Cardiac muscle cell (in vitro differentiated cells and primary cell): ENCODE data around the gene C17orf75. TPM values are rescaled to one million over a fixed set of nuclear protein-coding genes. Genes with fewer than 3 reads are reported as not detected.

ENCODE experiments used
- DNase-seq, 2 donors: peaks; one replicate each; pipeline versions ENCODE4 v3.0.0 to v3.0.0-alpha.2; 2010 to 2017; ENCODE audit warnings: low read depth in 1 of 2, low spot score in 1 of 2
- H3K27ac ChIP-seq: fragments of 200-600 bp; sonication (generic); 2 replicates; pipeline ENCODE4 v1.5.1; 2016
- H3K27me3 ChIP-seq: fragments of 200-600 bp; sonication (generic); 2 replicates; pipeline ENCODE4 v1.6.0; 2016; ENCODE audit warnings: control low read depth
- H3K36me3 ChIP-seq: fragments of 200-600 bp; sonication (generic); 2 replicates; pipeline ENCODE4 v1.5.1; 2016; ENCODE audit warnings: control low read depth
- H3K4me1 ChIP-seq: fragments of 200-600 bp; sonication (generic); 2 replicates; pipeline ENCODE4 v1.8.1; 2017; ENCODE audit warnings: low read depth, mild to moderate bottlenecking, mixed run types
- H3K4me3 ChIP-seq: fragments of 200-600 bp; sonication (generic); 2 replicates; pipeline ENCODE4 v1.5.1; 2016; ENCODE audit warnings: mild to moderate bottlenecking
- H3K9me3 ChIP-seq: fragments of 200-600 bp; sonication (generic); 2 replicates; pipeline ENCODE4 v1.5.1; 2017; ENCODE audit warnings: low read depth, mild to moderate bottlenecking, control low read depth
- polyA plus RNA-seq: library from polyadenylated mRNA; unstranded; fragments of >200 nt; fragmentation: Nextera tagmentation; extraction: Ambion mirVana; gene quantifications from 2 replicates; pipeline ENCODE4 v1.2.1, GENCODE V29; 2016
- total RNA-seq: library from RNA; depleted of rRNA; stranded (reverse); fragments of >200 nt; gene quantifications from 2 replicates; pipeline ENCODE4 v1.2.3, GENCODE V29; 2016
- TF ChIP-seq, protein P1 (sequence below): IDR thresholded peaks from 2 replicates; pipeline ENCODE4 v1.5.1; 2012; ENCODE audit warnings: low read depth, mild to moderate bottlenecking, low read length

The C17orf75 gene
- total and polyA plus RNA-seq, 2 experiments from 2014 or later: 19.7 to 38.8 TPM

DNA sequence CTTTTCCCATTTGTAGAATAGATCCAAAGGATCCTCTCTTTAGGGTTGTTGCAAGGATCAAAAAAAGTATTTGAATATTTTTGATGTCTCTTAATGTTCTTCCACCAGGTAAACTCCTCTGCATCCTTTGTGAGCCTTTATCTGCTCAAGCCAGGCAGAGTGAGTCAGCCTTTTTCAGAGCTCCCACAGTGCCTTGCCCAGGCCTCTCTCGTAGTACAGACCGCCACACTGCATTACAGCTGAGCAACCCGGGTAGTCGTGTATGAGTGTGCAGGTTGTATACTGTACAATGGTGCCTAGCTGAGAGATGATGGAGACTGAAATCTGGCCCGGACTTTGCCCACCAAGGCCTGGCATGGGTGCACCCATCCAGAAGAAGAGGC lies 55.5 kb downstream of the C17orf75 start:
- no peak for DNase-seq
- no peak overlapping the region for H3K4me3 ChIP-seq
- TF ChIP-seq, protein P1, sequence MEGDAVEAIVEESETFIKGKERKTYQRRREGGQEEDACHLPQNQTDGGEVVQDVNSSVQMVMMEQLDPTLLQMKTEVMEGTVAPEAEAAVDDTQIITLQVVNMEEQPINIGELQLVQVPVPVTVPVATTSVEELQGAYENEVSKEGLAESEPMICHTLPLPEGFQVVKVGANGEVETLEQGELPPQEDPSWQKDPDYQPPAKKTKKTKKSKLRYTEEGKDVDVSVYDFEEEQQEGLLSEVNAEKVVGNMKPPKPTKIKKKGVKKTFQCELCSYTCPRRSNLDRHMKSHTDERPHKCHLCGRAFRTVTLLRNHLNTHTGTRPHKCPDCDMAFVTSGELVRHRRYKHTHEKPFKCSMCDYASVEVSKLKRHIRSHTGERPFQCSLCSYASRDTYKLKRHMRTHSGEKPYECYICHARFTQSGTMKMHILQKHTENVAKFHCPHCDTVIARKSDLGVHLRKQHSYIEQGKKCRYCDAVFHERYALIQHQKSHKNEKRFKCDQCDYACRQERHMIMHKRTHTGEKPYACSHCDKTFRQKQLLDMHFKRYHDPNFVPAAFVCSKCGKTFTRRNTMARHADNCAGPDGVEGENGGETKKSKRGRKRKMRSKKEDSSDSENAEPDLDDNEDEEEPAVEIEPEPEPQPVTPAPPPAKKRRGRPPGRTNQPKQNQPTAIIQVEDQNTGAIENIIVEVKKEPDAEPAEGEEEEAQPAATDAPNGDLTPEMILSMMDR: no peak
- peaks cover 4% of the 10 kb centered on the region for H3K27me3 ChIP-seq
- no peaks in the 10 kb centered on the region for H3K4me1 ChIP-seq
- H3K27ac ChIP-seq: no peak overlapping the region
- H3K36me3 ChIP-seq: no peaks in the 10 kb centered on the region
- no peaks in the 10 kb centered on the region for H3K9me3 ChIP-seq

GRCh38 chr17:32285746-32286517 lies 56.0 kb downstream of the C17orf75 start:
- H3K9me3 ChIP-seq: no peaks in the 10 kb centered on the region
- peaks cover 4% of the 10 kb centered on the region for H3K27me3 ChIP-seq
- H3K36me3 ChIP-seq: no peaks in the 10 kb centered on the region
- H3K4me3 ChIP-seq: no peak overlapping the region
- no peaks in the 10 kb centered on the region for H3K4me1 ChIP-seq
- no peak overlapping the region for H3K27ac ChIP-seq
- no peak for DNase-seq
- TF ChIP-seq, protein P1: no peak

DNA sequence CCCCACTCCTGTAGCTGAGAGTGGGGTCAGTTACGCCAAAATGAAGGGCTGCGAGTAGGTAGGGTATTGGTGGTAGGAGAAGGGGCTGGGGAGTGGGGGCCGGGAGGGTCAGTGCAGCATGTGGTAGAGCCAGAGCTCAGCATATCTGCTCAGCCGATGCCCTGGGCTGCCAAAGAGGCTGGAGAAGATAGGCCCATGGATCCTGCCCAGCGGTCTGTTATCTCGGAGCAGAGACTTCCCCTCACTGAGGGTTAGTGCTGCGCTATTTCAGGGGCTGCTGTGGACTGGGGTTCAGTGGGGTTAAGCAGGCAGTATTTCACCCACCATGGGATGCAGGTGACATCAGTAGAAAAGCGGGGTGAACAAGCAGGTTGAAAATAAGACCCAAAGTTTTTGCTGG lies 56.7 kb downstream of the C17orf75 start:
- no peaks in the 10 kb centered on the region for H3K9me3 ChIP-seq
- TF ChIP-seq, protein P1: no peak
- no peak overlapping the region for H3K4me3 ChIP-seq
- H3K4me1 ChIP-seq: no peaks in the 10 kb centered on the region
- H3K36me3 ChIP-seq: no peaks in the 10 kb centered on the region
- peaks cover 4% of the 10 kb centered on the region for H3K27me3 ChIP-seq
- no peak for DNase-seq
- H3K27ac ChIP-seq: no peak overlapping the region

- H3K27me3 ChIP-seq: no peaks in the 10 kb centered on the region
- H3K4me1 ChIP-seq: no peaks in the 10 kb centered on the region
- no peak overlapping the region for H3K27ac ChIP-seq
- TF ChIP-seq, protein P1: no peak
- no peak overlapping the region for H3K4me3 ChIP-seq
- no peaks in the 10 kb centered on the region for H3K36me3 ChIP-seq
- peak in 1 of 2 donors; percentile 38 for DNase-seq
- H3K9me3 ChIP-seq: no peaks in the 10 kb centered on the region
Measured at GRCh38 chr17:32283745-32284201, 58.2 kb downstream of the C17orf75 start.

GRCh38 chr17:32281011-32281451 lies 60.9 kb downstream of the C17orf75 start:
- no peak for DNase-seq
- Histone ChIP-seq H3K27me3 (no peaks in the 10 kb centered on the region), H3K9me3 (no peaks in the 10 kb centered on the region), H3K27ac (no peak overlapping the region), H3K4me3 (no peak overlapping the region), H3K36me3 (no peaks in the 10 kb centered on the region), H3K4me1 (no peaks in the 10 kb centered on the region)
- TF ChIP-seq, protein P1: no peak
